GF-D8 (cell line): Measurements from ENCODE around the gene SPATA7.

ENCODE experiments used
- DNase-seq: peaks from one replicate; lab custom pipeline; 2025; lab: John Stamatoyannopoulos, UW

The SPATA7 gene

GRCh38 chr14:88417594-88417993 is 32.1 kb downstream of the SPATA7 start:
- no peak for DNase-seq

GRCh38 chr14:88420187-88420586 is 34.7 kb downstream of the SPATA7 start:
- no peak for DNase-seq

- DNase-seq = no peak
Observed at GRCh38 chr14:88421286-88421685, 35.8 kb downstream of the SPATA7 start.

- no peak for DNase-seq
Observed at GRCh38 chr14:88422047-88422446, 36.6 kb downstream of the SPATA7 start.

GRCh38 chr14:88422919-88423650 is 37.6 kb downstream of the SPATA7 start:
- no peak for DNase-seq

- DNase-seq = no peak
Observed at GRCh38 chr14:88424573-88424972, 39.1 kb downstream of the SPATA7 start.

GRCh38 chr14:88426271-88426670 is 40.8 kb downstream of the SPATA7 start:
- no peak for DNase-seq

GRCh38 chr14:88430976-88431375 is 45.5 kb downstream of the SPATA7 start:
- no peak for DNase-seq

- DNase-seq = no peak
Observed at GRCh38 chr14:88437658-88438057, 52.2 kb downstream of the SPATA7 start.

- DNase-seq = no peak
Observed at GRCh38 chr14:88439088-88439487, 53.6 kb downstream of the SPATA7 start.

- DNase-seq = no peak
Observed at GRCh38 chr14:88452231-88452630, 66.8 kb downstream of the SPATA7 start.

- no peak for DNase-seq
Observed at GRCh38 chr14:88454886-88455285, 69.4 kb downstream of the SPATA7 start.

GRCh38 chr14:88463318-88463717 is 77.9 kb downstream of the SPATA7 start:
- no peak for DNase-seq

- DNase-seq = no peak
Observed at GRCh38 chr14:88468406-88468805, 82.9 kb downstream of the SPATA7 start.

GRCh38 chr14:88470542-88471440 is 85.3 kb downstream of the SPATA7 start:
- DNase-seq = no peak

GRCh38 chr14:88473791-88474190 is 88.3 kb downstream of the SPATA7 start:
- DNase-seq = no peak

GRCh38 chr14:88476214-88476774 is 90.8 kb downstream of the SPATA7 start:
- no peak for DNase-seq

- DNase-seq = no peak
Observed at GRCh38 chr14:88476825-88477224, 91.4 kb downstream of the SPATA7 start.

- DNase-seq = no peak
Observed at GRCh38 chr14:88477513-88478250, 92.2 kb downstream of the SPATA7 start.

GRCh38 chr14:88478931-88479330 is 93.5 kb downstream of the SPATA7 start:
- no peak for DNase-seq

- DNase-seq = no peak
Observed at GRCh38 chr14:88479574-88479987, 94.1 kb downstream of the SPATA7 start.

GRCh38 chr14:88481059-88481458 is 95.6 kb downstream of the SPATA7 start:
- no peak for DNase-seq
